Measurements from ENCODE around the gene SERPINB2. TPM values are rescaled to one million over a fixed set of nuclear protein-coding genes. Genes with fewer than 3 reads are reported as not detected.
"Not testable (repeated sequence)": the region's sequence is repeated elsewhere in the genome, so short reads cannot be mapped to it uniquely, and the experiment has no call there.

SERPINB2 gene
- total and polyA plus RNA-seq, 2 of the 13 experiments (the other 11 are each of a cell fraction or from before 2014, with no cell fraction given) = 0.07 to 0.11 TPM

DNA sequence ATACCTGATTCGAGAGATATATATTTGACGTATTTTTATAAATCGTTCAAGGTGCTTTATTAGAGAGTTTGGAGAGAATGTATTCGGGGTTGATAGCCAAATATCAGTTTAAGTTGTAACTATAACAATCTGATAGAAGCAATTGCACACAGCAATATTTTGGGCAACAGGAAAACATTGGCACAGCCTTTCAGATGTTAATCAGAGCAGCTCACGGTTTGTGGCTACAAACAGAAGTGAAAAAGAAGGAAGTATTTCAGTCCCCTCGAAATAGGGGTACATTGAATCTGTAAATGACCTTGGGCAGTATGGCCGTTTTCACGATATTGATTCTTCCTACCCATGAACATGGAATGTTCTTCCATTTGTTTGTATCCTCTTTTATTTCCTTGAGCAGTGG, 40.8 kb downstream of the SERPINB2 start:
- Histone ChIP-seq H3K79me2 (ENCODE audit: insufficient read depth, low read length) (no peaks in the 10 kb centered on the region), H2AFZ (ENCODE audit: low read length) (no peak overlapping the region), H3K36me3 (replicated peaks in 1 of 2; ENCODE audit: control insufficient read depth in 1 of 2, insufficient read depth in 2 of 2, low read length in 2 of 2) (no peaks in the 10 kb centered on the region), H4K20me1 (ENCODE audit: insufficient read depth, low read length) (no peaks in the 10 kb centered on the region), H3K4me3 (replicated peaks in 1 of 3; ENCODE audit: insufficient read depth in 1 of 3, low read depth in 2 of 3, low read length in 3 of 3) (no peak overlapping the region), H3K27me3 (ENCODE audit: control insufficient read depth in 1 of 2, insufficient read depth in 2 of 2, low read length in 2 of 2) (no peaks in the 10 kb centered on the region), H3K9me3 (ENCODE audit: low read length) (no peaks in the 10 kb centered on the region), H3K4me2 (ENCODE audit: low read depth, low read length) (no peak overlapping the region), H3K4me1 (ENCODE audit: insufficient read depth, low read length) (no peaks in the 10 kb centered on the region), H3K27ac (ENCODE audit: extremely low read length, insufficient read depth, low read length) (no peak overlapping the region), H3K9ac (ENCODE audit: insufficient read depth, low read depth, low read length) (no peak overlapping the region)
- POLR2A ChIA-PET = no interaction called here
- no TSS peak for BruUV-seq (replicated peaks)
- in situ Hi-C loops (cut with HindIII; ENCODE audit: extremely low pct_ligation_motif_present, low pct_unique_long_range_greater_than_20kb) = no loop called here
- no peak for FAIRE-seq
- TF ChIP-seq ZNF44 (CRISPR knock-in tag; IDR thresholded peaks at IDR 0.05) (no peak), NBN (conservative IDR thresholded peaks at IDR 0.05) (no peak), ZNF776 (CRISPR knock-in tag; IDR thresholded peaks at IDR 0.05) (no peak), ZNF891 (CRISPR knock-in tag; IDR thresholded peaks at IDR 0.05) (no peak), ZNF205 (CRISPR knock-in tag; IDR thresholded peaks at IDR 0.05) (no peak), ZBTB10 (CRISPR knock-in tag; IDR thresholded peaks at IDR 0.05; ENCODE audit: borderline replicate concordance) (no peak), ZNF530 (CRISPR knock-in tag; IDR thresholded peaks at IDR 0.05; ENCODE audit: low read depth) (no peak), TBP (CRISPR knock-in tag; IDR thresholded peaks at IDR 0.05) (no peak)
- intact Hi-C loops (cut with micrococcal nuclease; ENCODE audit: unreplicated experiment) = no loop called here
- DNase-seq (ENCODE audit: low spot score) = no peak
- ATAC-seq = no peak
- CTCF ChIA-PET (ENCODE audit: low intra/inter-chr PET ratio, low total read pairs) = no interaction called here
- WGBS (ENCODE audit: low lambda C conversion rate) = 1% methylated on average over 8 of the region's 8 CpGs

- H4K20me1 ChIP-seq (ENCODE audit: insufficient read depth, low read length); CTCF ChIA-PET (ENCODE audit: low intra/inter-chr PET ratio, low total read pairs); H3K9me3 ChIP-seq (ENCODE audit: low read length); H3K27me3 ChIP-seq (ENCODE audit: control insufficient read depth in 1 of 2, insufficient read depth in 2 of 2, low read length in 2 of 2); H3K79me2 ChIP-seq (ENCODE audit: insufficient read depth, low read length); H3K9ac ChIP-seq (ENCODE audit: insufficient read depth, low read depth, low read length); intact Hi-C loops (cut with micrococcal nuclease; ENCODE audit: unreplicated experiment); H3K27ac ChIP-seq (ENCODE audit: extremely low read length, insufficient read depth, low read length); H3K4me1 ChIP-seq (ENCODE audit: insufficient read depth, low read length); H3K4me2 ChIP-seq (ENCODE audit: low read depth, low read length); POLR2A ChIA-PET; H3K36me3 ChIP-seq (replicated peaks in 1 of 2; ENCODE audit: control insufficient read depth in 1 of 2, insufficient read depth in 2 of 2, low read length in 2 of 2); in situ Hi-C loops (cut with HindIII; ENCODE audit: extremely low pct_ligation_motif_present, low pct_unique_long_range_greater_than_20kb); BruUV-seq (replicated peaks); DNase-seq (ENCODE audit: low spot score); ATAC-seq; H3K4me3 ChIP-seq (replicated peaks in 1 of 3; ENCODE audit: insufficient read depth in 1 of 3, low read depth in 2 of 3, low read length in 3 of 3); FAIRE-seq; H2AFZ ChIP-seq (ENCODE audit: low read length): not testable (repeated sequence)
Observed at GRCh38 chr18:63929369-63929768, 41.9 kb downstream of the SERPINB2 start.
